Measurements from ENCODE around the gene NEU2.
"Not testable (repeated sequence)": the region's sequence is repeated elsewhere in the genome, so short reads cannot be mapped to it uniquely, and the experiment has no call there.

NEU2 gene

GRCh38 chr2:233035426-233036161, 3.1 kb downstream of the NEU2 start:
- no peak for DNase-seq (ENCODE audit: low spot score)

GRCh38 chr2:233036162-233036838, 3.8 kb downstream of the NEU2 start:
- no peak for DNase-seq (ENCODE audit: low spot score)

- DNase-seq (ENCODE audit: low spot score) = no peak
Observed at GRCh38 chr2:233037078-233037477, 4.6 kb downstream of the NEU2 start.

GRCh38 chr2:233039212-233039845, 6.9 kb downstream of the NEU2 start:
- DNase-seq (ENCODE audit: low spot score) = no peak

GRCh38 chr2:233039846-233040530, 7.5 kb downstream of the NEU2 start:
- no peak for DNase-seq (ENCODE audit: low spot score)

- no peak for DNase-seq (ENCODE audit: low spot score)
Observed at GRCh38 chr2:233040571-233040970, 8.1 kb downstream of the NEU2 start.

GRCh38 chr2:233041722-233042323, 9.4 kb downstream of the NEU2 start:
- DNase-seq (ENCODE audit: low spot score) = no peak

GRCh38 chr2:233042549-233042948, 10.1 kb downstream of the NEU2 start:
- no peak for DNase-seq (ENCODE audit: low spot score)

GRCh38 chr2:233044974-233045605, 12.6 kb downstream of the NEU2 start:
- DNase-seq (ENCODE audit: low spot score) = no peak

GRCh38 chr2:233047206-233047605, 14.7 kb downstream of the NEU2 start:
- DNase-seq (ENCODE audit: low spot score) = no peak

GRCh38 chr2:233047667-233048066, 15.2 kb downstream of the NEU2 start:
- DNase-seq (ENCODE audit: low spot score) = no peak

- DNase-seq (ENCODE audit: low spot score) = no peak
Observed at GRCh38 chr2:233048569-233049193, 16.2 kb downstream of the NEU2 start.

GRCh38 chr2:233049194-233049761, 16.8 kb downstream of the NEU2 start:
- no peak for DNase-seq (ENCODE audit: low spot score)

GRCh38 chr2:233051241-233052149, 19.0 kb downstream of the NEU2 start:
- DNase-seq (ENCODE audit: low spot score) = no peak

- not testable (repeated sequence) for DNase-seq (ENCODE audit: low spot score)
Observed at GRCh38 chr2:233052517-233052916, 20.0 kb downstream of the NEU2 start.

GRCh38 chr2:233053928-233054784, 21.7 kb downstream of the NEU2 start:
- peak; percentile 64 for DNase-seq (ENCODE audit: low spot score)

GRCh38 chr2:233055362-233055761, 22.9 kb downstream of the NEU2 start:
- no peak for DNase-seq (ENCODE audit: low spot score)

- no peak for DNase-seq (ENCODE audit: low spot score)
Observed at GRCh38 chr2:233056961-233057605, 24.6 kb downstream of the NEU2 start.
